IMR-90 (cell line): ENCODE data around the gene CD36. TPM values are rescaled to one million over a fixed set of nuclear protein-coding genes. Genes with fewer than 3 reads are reported as not detected.

Experiments
- ATAC-seq: fragments of 200-7000 bp; cut with Tn5 transposase; 2 replicates; pipeline ENCODE4 v1.9.1; 2020; ENCODE audit warnings: low read depth, mild to moderate bottlenecking, moderate library complexity
- BruUV-seq: library from RNA; stranded (reverse); fragments of 400-500 nt; replicated peaks from 2 replicates; lab custom pipeline; 2021; lab: Mats Ljungman, UMichigan
- CTCF ChIA-PET: fragments of 300-600 bp; formaldehyde crosslinking; extraction: SDS; loops from one replicate; lab custom pipeline; 2021; ENCODE audit warnings: antibody characterized with exemption; lab: Yijun Ruan, JAX
- POLR2A ChIA-PET: fragments of 300-600 bp; sonication (Branson Sonifier 250); formaldehyde crosslinking; loops from one replicate; lab custom pipeline; 2022; ENCODE audit warnings: antibody characterized with exemption; ENCODE audit not compliant: unreplicated experiment; lab: Charles Lee
- DNase-seq: peaks from one replicate; pipeline ENCODE4 v3.0.0; 2013
- H2AFZ ChIP-seq: replicated peaks from 2 replicates; pipeline ENCODE3; 2013; ENCODE audit warnings: low read length, mild to moderate bottlenecking; ENCODE audit not compliant: poor library complexity
- H2AK5ac ChIP-seq: 2 replicates; pipeline ENCODE4 v1.6.1; 2013; ENCODE audit warnings: low read depth, low read length, inconsistent platforms
- H2AK9ac ChIP-seq: replicated peaks from 2 replicates; pipeline ENCODE3; 2013; ENCODE audit warnings: mild to moderate bottlenecking, low read depth, low read length, moderate library complexity; ENCODE audit not compliant: poor library complexity
- H2BK120ac ChIP-seq: 2 replicates; pipeline ENCODE4 v1.6.1; 2013; ENCODE audit warnings: low read depth, low read length, inconsistent platforms
- H2BK15ac ChIP-seq: 3 replicates; pipeline ENCODE4 v1.6.1; 2013; ENCODE audit warnings: low read depth, low read length, inconsistent platforms
- H2BK20ac ChIP-seq: 2 replicates; pipeline ENCODE4 v1.6.1; 2013; ENCODE audit warnings: low read depth, mild to moderate bottlenecking, inconsistent platforms, low read length, moderate library complexity
- H2BK5ac ChIP-seq: 2 replicates; pipeline ENCODE4 v1.6.1; 2013; ENCODE audit warnings: mild to moderate bottlenecking, low read depth, low read length, inconsistent platforms; ENCODE audit not compliant: poor library complexity, severe bottlenecking
- H3K14ac ChIP-seq: replicated peaks from 2 replicates; pipeline ENCODE4 v1.6.1; 2013; ENCODE audit warnings: low read depth, low read length, inconsistent platforms
- H3K18ac ChIP-seq: 2 replicates; pipeline ENCODE4 v1.6.1; 2013; ENCODE audit warnings: low read depth, low read length, control low read depth
- H3K23ac ChIP-seq: 2 replicates; pipeline ENCODE4 v1.6.1; 2013; ENCODE audit warnings: low read depth, low read length, inconsistent platforms
- H3K27ac ChIP-seq: 2 replicates; pipeline ENCODE4 v1.5.1; 2013; ENCODE audit warnings: mild to moderate bottlenecking, control low read depth, low read length; ENCODE audit not compliant: insufficient read depth
- H3K27me3 ChIP-seq: 2 replicates; pipeline ENCODE4 v1.6.1; 2013; ENCODE audit warnings: low read length; ENCODE audit not compliant: control insufficient read depth, insufficient read depth
- H3K36me3 ChIP-seq: 2 replicates; pipeline ENCODE4 v1.6.1; 2013; ENCODE audit warnings: low read length, mixed read lengths; ENCODE audit not compliant: control insufficient read depth, insufficient read depth
- H3K4ac ChIP-seq: 2 replicates; pipeline ENCODE4 v1.6.1; 2013; ENCODE audit warnings: low read depth, low read length, inconsistent platforms
- H3K4me1 ChIP-seq: 2 replicates; pipeline ENCODE4 v1.6.1; 2013; ENCODE audit warnings: low read length, mixed read lengths; ENCODE audit not compliant: control insufficient read depth, insufficient read depth
- H3K4me2 ChIP-seq: 2 replicates; pipeline ENCODE4 v1.6.1; 2013; ENCODE audit warnings: low read depth, mild to moderate bottlenecking, control low read depth, low read length, moderate library complexity
- H3K4me3 ChIP-seq: 2 replicates; pipeline ENCODE4 v1.5.1; 2013; ENCODE audit warnings: low read depth, mild to moderate bottlenecking, control low read depth, low read length, moderate library complexity; ENCODE audit not compliant: insufficient read depth
- H3K56ac ChIP-seq: 2 replicates; pipeline ENCODE4 v1.6.1; 2013; ENCODE audit warnings: low read length, inconsistent platforms; ENCODE audit not compliant: insufficient read depth; ENCODE audit errors: extremely low read depth
- H3K79me1 ChIP-seq, 2 experiments: 2 replicates each; pipeline ENCODE4 v1.6.1; 2013; ENCODE audit warnings: low read length in 2 of 2, inconsistent platforms in 1 of 2, low read depth in 1 of 2
- H3K9ac ChIP-seq: 2 replicates; pipeline ENCODE4 v1.6.1; 2013; ENCODE audit warnings: low read depth, low read length, control low read depth
- H3K9me1 ChIP-seq: 2 replicates; pipeline ENCODE4 v1.6.1; 2013; ENCODE audit warnings: low read length, inconsistent platforms; ENCODE audit not compliant: insufficient read depth
- H3K9me3 ChIP-seq: 2 replicates; pipeline ENCODE4 v1.6.1; 2013; ENCODE audit warnings: low read length; ENCODE audit not compliant: control insufficient read depth, insufficient read depth
- H4K20me1 ChIP-seq: 2 replicates; pipeline ENCODE4 v1.6.1; 2013; ENCODE audit warnings: low read length, inconsistent platforms; ENCODE audit not compliant: insufficient read depth
- H4K5ac ChIP-seq: 2 replicates; pipeline ENCODE4 v1.6.1; 2013; ENCODE audit warnings: mild to moderate bottlenecking, low read depth, low read length, control low read depth
- H4K8ac ChIP-seq, 2 experiments: 2 replicates each; pipeline ENCODE4 v1.6.1; 2013; ENCODE audit warnings: low read depth in 2 of 2, low read length in 2 of 2, control low read depth in 1 of 2, inconsistent platforms in 1 of 2
- H4K91ac ChIP-seq: 2 replicates; pipeline ENCODE4 v1.6.1; 2013; ENCODE audit warnings: low read depth, low read length, inconsistent platforms; ENCODE audit not compliant: insufficient read depth
- BHLHE40 ChIP-seq: fragments of 150-350 bp; IDR thresholded peaks from 2 replicates; pipeline ENCODE4 v1.6.1; 2016; ENCODE audit warnings: mild to moderate bottlenecking, low read depth, low read length
- CEBPB ChIP-seq: IDR thresholded peaks from 2 replicates; pipeline ENCODE4 v1.6.1; 2012; ENCODE audit warnings: low read depth, low read length, improper control_type of control experiment
- ELK1 ChIP-seq: fragments of 150-350 bp; IDR thresholded peaks from 2 replicates; pipeline ENCODE4 v1.6.1; 2016; ENCODE audit warnings: low read depth, mild to moderate bottlenecking, low read length, moderate library complexity, borderline replicate concordance
- FOS ChIP-seq: fragments of 150-350 bp; IDR thresholded peaks from 2 replicates; pipeline ENCODE4 v1.6.1; 2016; ENCODE audit warnings: low read depth, low read length
- MAFK ChIP-seq: IDR thresholded peaks from 2 replicates; pipeline ENCODE4 v1.6.1; 2012; ENCODE audit warnings: low read depth, low read length, improper control_type of control experiment
- MAZ ChIP-seq: IDR thresholded peaks from 2 replicates; pipeline ENCODE4 v1.6.1; 2012; ENCODE audit warnings: low read depth, mild to moderate bottlenecking, low read length, improper control_type of control experiment, moderate library complexity, borderline replicate concordance
- NFE2L2 ChIP-seq: fragments of 150-350 bp; IDR thresholded peaks from 2 replicates; pipeline ENCODE4 v1.6.1; 2016; ENCODE audit warnings: low read depth, mild to moderate bottlenecking, low read length
- POLR2A ChIP-seq: IDR thresholded peaks from 2 replicates; pipeline ENCODE4 v1.6.1; 2012; ENCODE audit warnings: mild to moderate bottlenecking, low read depth, low read length
- RAD21 ChIP-seq: IDR thresholded peaks from 2 replicates; pipeline ENCODE4 v1.6.1; 2012; ENCODE audit warnings: low read length, improper control_type of control experiment
- RCOR1 ChIP-seq: IDR thresholded peaks from 2 replicates; pipeline ENCODE4 v1.6.1; 2012; ENCODE audit warnings: mild to moderate bottlenecking, low read length, improper control_type of control experiment; ENCODE audit not compliant: insufficient replicate concordance
- SMC3 ChIP-seq: fragments of 150-350 bp; IDR thresholded peaks from 2 replicates; pipeline ENCODE4 v1.6.1; 2016; ENCODE audit warnings: low read depth, mild to moderate bottlenecking, antibody characterized with exemption, low read length, moderate library complexity
- whole genome bisulfite sequencing, 2 experiments: methylation state at CpG; one replicate each; pipeline versions ENCODE4 v1.1.5 to v1.1.7; 2013; ENCODE audit warnings: missing lambda C conversion rate in 2 of 2; ENCODE audit not compliant: insufficient read length in 1 of 2; ENCODE audit errors: extremely low coverage in 2 of 2; 5-methylcytosine and 5-hydroxymethylcytosine counted together
- dilution Hi-C: fragments of 300-500 bp; cut with HindIII; formaldehyde crosslinking; loops from one replicate; pipeline ENCODE4 v1.14.3; 2018; ENCODE audit warnings: low sequenced_read_pairs; ENCODE audit not compliant: unreplicated experiment
- in situ Hi-C: fragments of 300-500 bp; cut with MboI; formaldehyde crosslinking; loops from 3 replicates; pipeline ENCODE4 v1.14.3; 2019; ENCODE audit warnings: low sequenced_read_pairs, inconsistent platforms, mixed read lengths
- intact Hi-C: fragments of 100-400 bp; cut with micrococcal nuclease; formaldehyde crosslinking; loops from 2 replicates; pipeline ENCODE4 v1.10.0; 2022
- polyA plus RNA-seq, 3 experiments: library from polyadenylated mRNA; depleted of rRNA; stranded (reverse); fragments of >200 nt; gene quantifications; 2 replicates each; pipeline ENCODE4 v1.2.3, GENCODE V29; 2012; ENCODE audit warnings: low replicate concordance in 1 of 3
- total RNA-seq: library from RNA; depleted of rRNA; stranded (reverse); fragments of >200 nt; gene quantifications from 2 replicates; pipeline ENCODE4 v1.2.3, GENCODE V29; 2012
- TF ChIP-seq, protein P1 (sequence below): fragments of 150-350 bp; IDR thresholded peaks from 2 replicates; pipeline ENCODE4 v1.6.1; 2017; ENCODE audit warnings: mild to moderate bottlenecking, antibody characterized with exemption, low read length, low read depth
- TF ChIP-seq, protein P2 (sequence below): conservative IDR thresholded peaks from 2 replicates; pipeline ENCODE4 v1.5.1; 2012; ENCODE audit warnings: mild to moderate bottlenecking, low read depth, low read length, improper control_type of control experiment

The CD36 gene
- total and polyA plus RNA-seq, 2 of the 4 experiments (the other 2 are of a cell fraction) = 0.19 to 0.54 TPM

- BruUV-seq = no TSS peak
- H4K8ac ChIP-seq = peak overlapping the region in 1 of 2 experiments; percentile 24; a peak in 1 of 4 replicates
- H4K5ac ChIP-seq = no peak overlapping the region
- in situ Hi-C loops = no loop called here
- no peak overlapping the region for H3K18ac ChIP-seq
- no peak overlapping the region for H3K4me3 ChIP-seq
- H3K9me1 ChIP-seq = peaks cover 7% of the 10 kb centered on the region; the same call in 1 of the 2 replicates
- H3K79me1 ChIP-seq = 0 out of 4 replicates have a peak, but pooled peaks cover 0 to 7% of the 10 kb centered on the region in 2 experiments
- H3K9me3 ChIP-seq = no peaks in the 10 kb centered on the region
- no peak overlapping the region for H2BK5ac ChIP-seq
- H4K20me1 ChIP-seq = no peaks in the 10 kb centered on the region
- dilution Hi-C loops = no loop called here
- H2BK120ac ChIP-seq = no peak overlapping the region
- H3K4me2 ChIP-seq = no peak overlapping the region
- H3K56ac ChIP-seq = no peak overlapping the region
- H4K91ac ChIP-seq = no peak overlapping the region
- ChIA-PET CTCF (no interaction called here), POLR2A (no interaction called here)
- intact Hi-C loops = no loop called here
- no CpG with 5 or more reads among the region's 1 CpG for WGBS, 2 experiments
- no peak overlapping the region for H2BK20ac ChIP-seq
- H2BK15ac ChIP-seq = no peak overlapping the region
- H3K9ac ChIP-seq = no peak overlapping the region
- H3K14ac ChIP-seq = no peak overlapping the region
- no peak overlapping the region for H2AK9ac ChIP-seq
- ATAC-seq (no peak), DNase-seq (no peak)
- no peak overlapping the region for H3K4ac ChIP-seq
- no peak overlapping the region for H3K23ac ChIP-seq
- no peaks in the 10 kb centered on the region for H3K27me3 ChIP-seq
- no peak overlapping the region for H3K27ac ChIP-seq
- H3K36me3 ChIP-seq = no peaks in the 10 kb centered on the region
- peak overlapping the region; percentile 65; the same call in 1 of the 2 replicates for H2AK5ac ChIP-seq
- no peak overlapping the region for H2AFZ ChIP-seq
- H3K4me1 ChIP-seq = peaks cover 8% of the 10 kb centered on the region
- TF ChIP-seq NFE2L2 = no peak
- TF ChIP-seq RAD21 = no peak
- TF ChIP-seq, protein P1, sequence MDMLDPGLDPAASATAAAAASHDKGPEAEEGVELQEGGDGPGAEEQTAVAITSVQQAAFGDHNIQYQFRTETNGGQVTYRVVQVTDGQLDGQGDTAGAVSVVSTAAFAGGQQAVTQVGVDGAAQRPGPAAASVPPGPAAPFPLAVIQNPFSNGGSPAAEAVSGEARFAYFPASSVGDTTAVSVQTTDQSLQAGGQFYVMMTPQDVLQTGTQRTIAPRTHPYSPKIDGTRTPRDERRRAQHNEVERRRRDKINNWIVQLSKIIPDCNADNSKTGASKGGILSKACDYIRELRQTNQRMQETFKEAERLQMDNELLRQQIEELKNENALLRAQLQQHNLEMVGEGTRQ = no peak
- no peak for TF ChIP-seq ELK1
- no peak for TF ChIP-seq RCOR1
- TF ChIP-seq FOS = no peak
- TF ChIP-seq MAFK = no peak
- TF ChIP-seq CEBPB = no peak
- no peak for TF ChIP-seq SMC3
- TF ChIP-seq POLR2A = no peak
- TF ChIP-seq MAZ = no peak
- no peak for TF ChIP-seq BHLHE40
- TF ChIP-seq, protein P2, sequence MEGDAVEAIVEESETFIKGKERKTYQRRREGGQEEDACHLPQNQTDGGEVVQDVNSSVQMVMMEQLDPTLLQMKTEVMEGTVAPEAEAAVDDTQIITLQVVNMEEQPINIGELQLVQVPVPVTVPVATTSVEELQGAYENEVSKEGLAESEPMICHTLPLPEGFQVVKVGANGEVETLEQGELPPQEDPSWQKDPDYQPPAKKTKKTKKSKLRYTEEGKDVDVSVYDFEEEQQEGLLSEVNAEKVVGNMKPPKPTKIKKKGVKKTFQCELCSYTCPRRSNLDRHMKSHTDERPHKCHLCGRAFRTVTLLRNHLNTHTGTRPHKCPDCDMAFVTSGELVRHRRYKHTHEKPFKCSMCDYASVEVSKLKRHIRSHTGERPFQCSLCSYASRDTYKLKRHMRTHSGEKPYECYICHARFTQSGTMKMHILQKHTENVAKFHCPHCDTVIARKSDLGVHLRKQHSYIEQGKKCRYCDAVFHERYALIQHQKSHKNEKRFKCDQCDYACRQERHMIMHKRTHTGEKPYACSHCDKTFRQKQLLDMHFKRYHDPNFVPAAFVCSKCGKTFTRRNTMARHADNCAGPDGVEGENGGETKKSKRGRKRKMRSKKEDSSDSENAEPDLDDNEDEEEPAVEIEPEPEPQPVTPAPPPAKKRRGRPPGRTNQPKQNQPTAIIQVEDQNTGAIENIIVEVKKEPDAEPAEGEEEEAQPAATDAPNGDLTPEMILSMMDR = no peak
Measured at GRCh38 chr7:80624763-80625162, 13.7 kb upstream of the CD36 start.
